Thyroid gland (tissue), 4 donors: ENCODE results near the gene IFNK.

ENCODE experiments used
- POLR2A ChIP-seq, 2 donors: fragments of 450-650 bp; IDR thresholded peaks; one replicate each; pipeline ENCODE4 v1.6.1; 2017; ENCODE audit warnings: antibody characterized with exemption in 2 of 2, mild to moderate bottlenecking in 2 of 2, moderate library complexity in 1 of 2
- TF ChIP-seq, protein P1 (sequence below), 6 experiments: fragments of 200-600 bp in 3 of 6; fragments of 450-650 bp in 3 of 6; sonication (generic) in 3 of 6; IDR thresholded peaks; one replicate each; pipeline ENCODE4 v1.5.1; 2016 to 2019; ENCODE audit warnings: antibody characterized with exemption in 6 of 6, mild to moderate bottlenecking in 2 of 6, inconsistent platforms in 1 of 6, moderate library complexity in 1 of 6

DNA sequence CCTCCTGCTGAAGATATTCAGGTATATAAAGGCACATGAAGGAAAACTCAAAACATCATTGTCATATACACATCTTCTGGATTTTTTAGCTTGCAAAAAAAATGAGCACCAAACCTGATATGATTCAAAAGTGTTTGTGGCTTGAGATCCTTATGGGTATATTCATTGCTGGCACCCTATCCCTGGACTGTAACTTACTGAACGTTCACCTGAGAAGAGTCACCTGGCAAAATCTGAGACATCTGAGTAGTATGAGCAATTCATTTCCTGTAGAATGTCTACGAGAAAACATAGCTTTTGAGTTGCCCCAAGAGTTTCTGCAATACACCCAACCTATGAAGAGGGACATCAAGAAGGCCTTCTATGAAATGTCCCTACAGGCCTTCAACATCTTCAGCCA, at the start of gene IFNK:
- TF ChIP-seq, protein P1, sequence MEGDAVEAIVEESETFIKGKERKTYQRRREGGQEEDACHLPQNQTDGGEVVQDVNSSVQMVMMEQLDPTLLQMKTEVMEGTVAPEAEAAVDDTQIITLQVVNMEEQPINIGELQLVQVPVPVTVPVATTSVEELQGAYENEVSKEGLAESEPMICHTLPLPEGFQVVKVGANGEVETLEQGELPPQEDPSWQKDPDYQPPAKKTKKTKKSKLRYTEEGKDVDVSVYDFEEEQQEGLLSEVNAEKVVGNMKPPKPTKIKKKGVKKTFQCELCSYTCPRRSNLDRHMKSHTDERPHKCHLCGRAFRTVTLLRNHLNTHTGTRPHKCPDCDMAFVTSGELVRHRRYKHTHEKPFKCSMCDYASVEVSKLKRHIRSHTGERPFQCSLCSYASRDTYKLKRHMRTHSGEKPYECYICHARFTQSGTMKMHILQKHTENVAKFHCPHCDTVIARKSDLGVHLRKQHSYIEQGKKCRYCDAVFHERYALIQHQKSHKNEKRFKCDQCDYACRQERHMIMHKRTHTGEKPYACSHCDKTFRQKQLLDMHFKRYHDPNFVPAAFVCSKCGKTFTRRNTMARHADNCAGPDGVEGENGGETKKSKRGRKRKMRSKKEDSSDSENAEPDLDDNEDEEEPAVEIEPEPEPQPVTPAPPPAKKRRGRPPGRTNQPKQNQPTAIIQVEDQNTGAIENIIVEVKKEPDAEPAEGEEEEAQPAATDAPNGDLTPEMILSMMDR (IDR thresholded peaks at IDR 0.05) = no peak
- no peak for TF ChIP-seq POLR2A (IDR thresholded peaks at IDR 0.05)
